NT2/D1 (cell line): ENCODE results near the gene GFM2.
"Not testable (repeated sequence)": the region's sequence is repeated elsewhere in the genome, so short reads cannot be mapped to it uniquely, and the experiment has no call there.

Source experiments
- DNase-seq: peaks from one replicate; pipeline ENCODE4 v3.0.0-alpha.2; 2011; ENCODE audit warnings: low read depth, low spot score
- H3K27me3 ChIP-seq: 2 replicates; pipeline ENCODE4 v1.6.0; 2011; ENCODE audit warnings: mild to moderate bottlenecking; ENCODE audit not compliant: insufficient read length, insufficient read depth
- H3K36me3 ChIP-seq: 2 replicates; pipeline ENCODE4 v1.6.1; 2011; ENCODE audit warnings: mild to moderate bottlenecking, low read length, mixed read lengths; ENCODE audit not compliant: insufficient read depth, insufficient read length
- H3K4me1 ChIP-seq: 2 replicates; pipeline ENCODE4 v1.5.1; 2011; ENCODE audit not compliant: insufficient read depth, insufficient read length
- H3K4me3 ChIP-seq: 2 replicates; pipeline ENCODE4 v1.5.1; 2011; ENCODE audit warnings: low read depth; ENCODE audit not compliant: insufficient read length
- H3K9ac ChIP-seq: 2 replicates; pipeline ENCODE4 v1.6.0; 2011; ENCODE audit warnings: low read depth; ENCODE audit not compliant: insufficient read length
- H3K9me3 ChIP-seq: 2 replicates; pipeline ENCODE4 v1.5.1; 2011; ENCODE audit warnings: mild to moderate bottlenecking, low read length; ENCODE audit not compliant: insufficient read depth
- SUZ12 ChIP-seq: IDR thresholded peaks from 2 replicates; pipeline ENCODE4 v1.6.1; 2011; ENCODE audit not compliant: insufficient read length, insufficient read depth; ENCODE audit errors: extremely low read depth
- YY1 ChIP-seq: IDR thresholded peaks from 2 replicates; pipeline ENCODE4 v1.6.1; 2011; ENCODE audit not compliant: insufficient read length, insufficient read depth
- ZNF274 ChIP-seq: IDR thresholded peaks from 2 replicates; pipeline ENCODE4 v1.6.1; 2011; ENCODE audit warnings: mild to moderate bottlenecking, low read depth, low read length

GFM2 gene

DNA sequence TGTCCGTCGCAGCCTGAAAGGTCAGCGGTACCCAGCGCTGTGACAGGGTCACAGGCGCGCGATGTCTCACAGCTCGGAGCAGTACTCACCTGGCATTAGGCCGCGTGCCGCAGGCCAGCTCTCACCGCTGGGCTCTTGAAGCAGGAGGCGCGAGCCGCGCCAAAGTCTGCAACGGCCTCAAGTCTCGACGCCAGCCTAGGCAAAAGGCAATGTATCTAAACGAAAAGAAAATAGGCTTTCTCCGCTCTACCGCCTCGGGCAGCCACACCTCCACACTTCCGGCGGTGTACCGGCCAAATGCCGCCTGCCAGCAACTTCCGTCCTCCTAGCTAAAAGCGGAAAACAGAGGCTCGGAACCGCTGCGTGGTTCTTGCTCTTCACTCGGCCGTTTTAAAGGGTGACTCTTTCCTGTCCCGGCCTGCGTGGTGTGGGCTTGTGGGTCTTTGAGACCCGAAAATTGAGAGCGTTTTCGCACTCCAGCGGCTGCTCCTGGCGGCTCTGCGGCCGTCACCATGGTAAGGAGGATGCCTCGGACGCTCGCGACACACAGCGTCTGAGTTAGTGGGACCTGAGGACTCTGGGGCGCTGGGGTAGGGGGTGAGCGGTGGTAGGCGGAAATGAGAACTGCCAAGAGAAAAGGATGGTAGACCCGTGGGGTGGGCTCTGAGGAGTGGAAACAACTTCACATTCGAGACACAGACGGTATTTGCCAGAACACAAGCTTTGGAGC lies at the start of gene GFM2, which contains the start of gene NSA2:
TSS of gene GFM2 (minus strand) at position 269 of the 730 bp plus-strand sequence. CDS start 3,375 bp downstream, outside the sequence.
TSS of gene NSA2 (plus strand) at position 401 of the 730 bp plus-strand sequence. CDS start at position 513, 112 bp downstream.
- H3K27me3 ChIP-seq, result no peaks in the 10 kb centered on the region
- H3K9ac ChIP-seq, result peak within 1 kb of the TSS; percentile 90
- peaks cover 46% of the 10 kb centered on the region for H3K36me3 ChIP-seq
- peak within 1 kb of the TSS; percentile 91 for H3K4me3 ChIP-seq
- no peaks in the 10 kb centered on the region for H3K4me1 ChIP-seq
- no peaks in the 10 kb centered on the region for H3K9me3 ChIP-seq
- no peak for TF ChIP-seq YY1
- no peak for TF ChIP-seq ZNF274
- no peak for TF ChIP-seq SUZ12
- DNase-seq, result peak; percentile 84

DNA sequence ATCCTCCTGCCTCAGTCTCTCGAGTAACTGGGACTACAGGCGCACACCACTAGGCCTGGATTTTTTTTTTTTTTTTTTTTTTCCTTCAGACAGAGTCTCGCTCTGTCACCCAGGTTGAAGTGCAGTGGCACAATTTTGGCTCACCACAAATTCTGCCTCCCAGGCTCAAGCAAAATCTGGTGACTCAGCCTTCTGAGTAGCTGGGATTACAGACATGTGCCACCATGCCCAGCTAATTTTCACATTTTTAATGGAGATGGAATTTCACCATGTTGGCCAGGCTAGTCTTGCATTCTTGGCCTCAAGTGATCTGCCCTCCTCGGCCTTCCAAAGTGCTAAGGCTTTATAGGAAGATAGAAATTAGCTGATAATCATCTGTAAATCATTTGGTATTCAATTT lies 44.0 kb upstream of the GFM2 start:
- H3K9ac ChIP-seq, result no peak overlapping the region
- H3K4me1 ChIP-seq, result no peaks in the 10 kb centered on the region

DNA sequence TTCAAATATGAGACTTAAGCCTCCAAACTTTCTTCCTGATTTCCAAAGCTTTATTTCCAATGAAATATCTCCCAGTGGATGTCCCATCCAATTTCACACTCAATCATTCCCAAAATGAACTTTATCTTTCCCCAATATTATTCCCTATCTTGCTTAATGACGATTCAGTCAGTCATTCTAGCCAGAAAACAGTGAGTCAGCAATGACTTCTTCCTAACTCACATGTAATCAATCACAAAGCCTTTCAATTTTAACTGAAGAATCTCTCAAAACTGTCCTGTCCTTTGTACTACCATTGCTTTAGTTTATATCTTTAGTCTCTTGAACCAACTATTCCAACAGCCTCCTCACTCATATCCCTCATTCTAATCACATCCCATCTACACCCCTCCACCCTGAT lies 35.0 kb upstream of the GFM2 start:
- peaks cover 48% of the 10 kb centered on the region for H3K36me3 ChIP-seq
- no peak overlapping the region for H3K4me3 ChIP-seq
- no peaks in the 10 kb centered on the region for H3K27me3 ChIP-seq
- no peak for DNase-seq
- no peak overlapping the region for H3K9ac ChIP-seq
- no peaks in the 10 kb centered on the region for H3K4me1 ChIP-seq
- H3K9me3 ChIP-seq, result no peaks in the 10 kb centered on the region
- TF ChIP-seq ZNF274, result no peak

More for the DNA sequence above, 44.0 kb upstream of the GFM2 start:
- Histone ChIP-seq H3K36me3 (peaks cover 8% of the 10 kb centered on the region), H3K27me3 (no peaks in the 10 kb centered on the region), H3K9me3 (no peaks in the 10 kb centered on the region), H3K4me3 (no peak overlapping the region)
- TF ChIP-seq SUZ12 (no peak), YY1 (no peak), ZNF274 (no peak)
- no peak for DNase-seq

DNA sequence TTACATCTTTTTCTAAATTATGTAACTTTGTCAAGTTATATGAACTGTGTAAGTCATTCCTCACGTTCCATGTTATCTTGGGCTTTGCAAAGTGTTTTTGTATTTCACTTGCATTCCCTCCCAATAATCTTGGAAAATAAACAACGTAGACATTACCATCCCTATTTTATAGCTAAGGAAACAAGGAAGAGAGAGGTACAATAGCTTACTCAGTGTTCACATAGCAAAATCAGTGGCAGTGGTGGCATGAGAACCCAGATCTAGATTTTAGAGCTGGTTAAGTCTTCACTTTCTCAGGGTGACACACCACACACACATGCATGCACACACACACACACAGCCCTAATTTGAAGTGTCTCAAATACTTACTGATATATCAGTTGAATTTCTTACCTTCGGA lies 34.3 kb upstream of the GFM2 start:
- Histone ChIP-seq H3K36me3 (peaks cover 50% of the 10 kb centered on the region), H3K9ac (no peak overlapping the region), H3K4me3 (no peak overlapping the region), H3K4me1 (no peaks in the 10 kb centered on the region), H3K27me3 (no peaks in the 10 kb centered on the region), H3K9me3 (no peaks in the 10 kb centered on the region)
- TF ChIP-seq ZNF274, result no peak
- TF ChIP-seq SUZ12, result no peak
- no peak for TF ChIP-seq YY1
- no peak for DNase-seq

DNA sequence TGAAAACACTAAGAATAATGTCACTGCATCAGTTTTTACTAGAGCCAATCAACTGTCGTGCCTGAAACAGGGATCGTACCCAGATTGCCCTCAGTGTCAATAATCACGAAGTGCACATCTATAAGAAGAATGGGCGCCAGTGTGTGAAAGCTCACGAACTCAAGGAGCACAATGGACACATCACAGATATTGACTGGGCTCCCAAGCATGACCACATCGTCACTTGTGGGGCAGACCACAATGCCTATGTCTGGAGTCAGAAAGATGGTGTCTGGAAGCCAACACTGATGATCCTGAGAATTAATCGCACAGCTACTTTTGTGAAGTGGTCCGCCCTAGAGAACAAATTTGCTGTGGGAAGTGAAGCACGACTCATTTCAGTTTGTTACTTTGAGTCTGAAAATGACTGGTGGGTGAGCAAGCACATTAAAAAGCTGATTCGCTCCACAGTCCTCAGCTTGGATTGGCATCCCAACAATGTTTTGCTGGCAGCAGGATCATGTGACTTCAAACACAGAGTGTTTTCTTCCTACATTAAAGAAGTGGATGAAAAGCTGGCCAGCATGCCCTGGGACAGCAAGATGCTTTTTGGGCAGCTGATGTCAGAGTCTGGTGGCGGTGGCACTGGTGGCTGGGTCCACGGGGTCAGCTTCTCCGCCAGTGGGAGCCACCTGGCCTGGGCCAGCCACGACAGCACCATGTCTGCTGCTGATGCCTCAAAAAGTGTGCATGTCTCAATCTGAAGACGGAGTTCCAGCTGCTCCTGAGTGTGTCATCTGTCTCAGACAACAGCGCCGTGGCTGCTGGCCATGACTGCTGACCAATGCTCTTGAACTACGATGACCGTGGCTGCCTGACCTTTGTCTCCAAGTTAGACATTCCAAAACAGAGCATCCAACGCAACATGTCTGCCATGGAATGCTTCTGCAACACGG lies 32.3 kb upstream of the GFM2 start:
- H3K4me3 ChIP-seq, result no peak overlapping the region
- no peak overlapping the region for H3K9ac ChIP-seq
- H3K36me3 ChIP-seq, result peaks cover 51% of the 10 kb centered on the region
- no peaks in the 10 kb centered on the region for H3K4me1 ChIP-seq
- TF ChIP-seq ZNF274 (no peak), SUZ12 (no peak), YY1 (no peak)
- H3K27me3 ChIP-seq, result no peaks in the 10 kb centered on the region
- no peak for DNase-seq
- no peaks in the 10 kb centered on the region for H3K9me3 ChIP-seq

DNA sequence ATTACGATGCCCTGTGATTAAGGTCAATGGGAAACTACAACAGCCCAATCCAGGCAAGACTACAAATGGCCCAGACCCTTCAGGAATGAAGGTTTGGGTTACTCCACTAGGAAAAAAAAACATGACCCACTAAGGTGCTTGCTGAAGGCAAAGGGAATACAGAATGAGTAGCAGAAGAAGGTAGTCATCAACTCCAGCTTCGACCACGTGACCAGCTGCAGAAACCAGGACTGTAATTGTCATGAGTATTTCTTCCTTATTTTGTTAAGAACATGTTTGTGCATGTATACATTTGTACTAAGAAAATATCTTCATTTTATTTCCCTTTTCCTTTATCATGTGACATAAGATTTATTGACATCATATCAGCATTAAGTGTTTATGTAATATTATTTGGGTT lies 24.8 kb upstream of the GFM2 start:
- H3K9ac ChIP-seq, DNase-seq, H3K9me3 ChIP-seq, H3K27me3 ChIP-seq, H3K4me3 ChIP-seq, H3K4me1 ChIP-seq: not testable (repeated sequence)
- H3K36me3 ChIP-seq, result peaks cover 43% of the 10 kb centered on the region

DNA sequence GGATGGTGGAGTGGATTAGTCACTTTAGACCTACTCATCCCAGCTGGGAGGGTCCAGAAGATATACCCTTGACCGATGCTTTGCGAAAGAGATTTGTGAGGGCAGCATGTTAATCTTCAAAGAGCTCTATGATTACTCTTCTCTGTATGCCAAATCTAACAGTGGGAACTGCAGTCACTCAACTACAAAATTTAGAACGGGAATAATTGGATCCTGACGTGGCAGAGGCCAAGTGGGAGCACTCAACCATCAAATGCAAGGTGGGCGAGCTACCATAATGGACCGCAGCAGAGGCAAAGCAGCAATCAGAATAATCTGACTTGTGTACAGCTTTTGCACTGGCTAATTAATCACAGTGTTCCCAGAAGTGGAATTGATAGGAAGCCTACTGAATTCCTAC lies 20.5 kb upstream of the GFM2 start:
- no peak for TF ChIP-seq YY1
- TF ChIP-seq SUZ12, result no peak
- TF ChIP-seq ZNF274, result no peak
- Histone ChIP-seq H3K9me3 (no peaks in the 10 kb centered on the region), H3K9ac (no peak overlapping the region), H3K36me3 (peaks cover 53% of the 10 kb centered on the region), H3K4me1 (no peaks in the 10 kb centered on the region), H3K4me3 (no peak overlapping the region), H3K27me3 (no peaks in the 10 kb centered on the region)
- no peak for DNase-seq
